WTC11 (cell line): ENCODE measurements around the gene NAGS.

ENCODE experiments used
- AFF4 ChIP-seq: sonication (generic); formaldehyde crosslinking; IDR thresholded peaks from 2 replicates; pipeline ENCODE4 v1.8.1; 2023; ENCODE audit warnings: mild to moderate bottlenecking, missing genetic modification reagents, borderline replicate concordance
- CBFB ChIP-seq: sonication (generic); formaldehyde crosslinking; IDR thresholded peaks from 2 replicates; pipeline ENCODE4 v1.8.1; 2022; ENCODE audit warnings: mild to moderate bottlenecking, low read depth, missing genetic modification reagents
- FOXK1 ChIP-seq: sonication (generic); formaldehyde crosslinking; IDR thresholded peaks from 2 replicates; pipeline ENCODE4 v1.8.0; 2022; ENCODE audit warnings: mild to moderate bottlenecking, moderate library complexity, missing genetic modification reagents
- IRF2 ChIP-seq: sonication (generic); formaldehyde crosslinking; IDR thresholded peaks from 2 replicates; pipeline ENCODE4 v1.8.0; 2022; ENCODE audit warnings: low read depth, missing genetic modification reagents, borderline replicate concordance
- STAT6 ChIP-seq: sonication (generic); formaldehyde crosslinking; conservative IDR thresholded peaks from 2 replicates; pipeline ENCODE4 v1.8.1; 2023; ENCODE audit warnings: mild to moderate bottlenecking, low read depth, missing genetic modification reagents, moderate library complexity
- ZNF138 ChIP-seq: sonication (generic); formaldehyde crosslinking; conservative IDR thresholded peaks from 2 replicates; pipeline ENCODE4 v1.8.1; 2022; ENCODE audit warnings: mild to moderate bottlenecking, moderate library complexity, missing genetic modification reagents
- ZNF232 ChIP-seq: sonication (generic); formaldehyde crosslinking; IDR thresholded peaks from 2 replicates; pipeline ENCODE4 v1.8.0; 2022; ENCODE audit warnings: mild to moderate bottlenecking, missing genetic modification reagents
- ZNF423 ChIP-seq: fragments of 250-450 bp; sonication (Bioruptor Pico); IDR thresholded peaks from 2 replicates; pipeline ENCODE4 v2.1.2; 2022; ENCODE audit warnings: mild to moderate bottlenecking, moderate library complexity
- TF ChIP-seq, protein P1 (sequence below): fragments of 200-600 bp; IDR thresholded peaks from 2 replicates; pipeline ENCODE4 v1.8.0; 2022; ENCODE audit warnings: antibody characterized with exemption

- TF ChIP-seq, protein P1, sequence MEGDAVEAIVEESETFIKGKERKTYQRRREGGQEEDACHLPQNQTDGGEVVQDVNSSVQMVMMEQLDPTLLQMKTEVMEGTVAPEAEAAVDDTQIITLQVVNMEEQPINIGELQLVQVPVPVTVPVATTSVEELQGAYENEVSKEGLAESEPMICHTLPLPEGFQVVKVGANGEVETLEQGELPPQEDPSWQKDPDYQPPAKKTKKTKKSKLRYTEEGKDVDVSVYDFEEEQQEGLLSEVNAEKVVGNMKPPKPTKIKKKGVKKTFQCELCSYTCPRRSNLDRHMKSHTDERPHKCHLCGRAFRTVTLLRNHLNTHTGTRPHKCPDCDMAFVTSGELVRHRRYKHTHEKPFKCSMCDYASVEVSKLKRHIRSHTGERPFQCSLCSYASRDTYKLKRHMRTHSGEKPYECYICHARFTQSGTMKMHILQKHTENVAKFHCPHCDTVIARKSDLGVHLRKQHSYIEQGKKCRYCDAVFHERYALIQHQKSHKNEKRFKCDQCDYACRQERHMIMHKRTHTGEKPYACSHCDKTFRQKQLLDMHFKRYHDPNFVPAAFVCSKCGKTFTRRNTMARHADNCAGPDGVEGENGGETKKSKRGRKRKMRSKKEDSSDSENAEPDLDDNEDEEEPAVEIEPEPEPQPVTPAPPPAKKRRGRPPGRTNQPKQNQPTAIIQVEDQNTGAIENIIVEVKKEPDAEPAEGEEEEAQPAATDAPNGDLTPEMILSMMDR: no peak
- no peak for TF ChIP-seq FOXK1 (CRISPR knock-in tag)
- no peak for TF ChIP-seq ZNF138 (CRISPR knock-in tag)
- no peak for TF ChIP-seq CBFB (CRISPR knock-in tag)
- TF ChIP-seq AFF4 (CRISPR knock-in tag): no peak
- TF ChIP-seq IRF2 (CRISPR knock-in tag): no peak
- TF ChIP-seq STAT6 (CRISPR knock-in tag): no peak
- no peak for TF ChIP-seq ZNF423 (CRISPR knock-in tag)
- TF ChIP-seq ZNF232 (CRISPR knock-in tag): no peak
Measured at GRCh38 chr17:44006272-44006597, 1.8 kb downstream of the NAGS start.
